ENCODE measurements around the gene UGT1A9.

DNA sequence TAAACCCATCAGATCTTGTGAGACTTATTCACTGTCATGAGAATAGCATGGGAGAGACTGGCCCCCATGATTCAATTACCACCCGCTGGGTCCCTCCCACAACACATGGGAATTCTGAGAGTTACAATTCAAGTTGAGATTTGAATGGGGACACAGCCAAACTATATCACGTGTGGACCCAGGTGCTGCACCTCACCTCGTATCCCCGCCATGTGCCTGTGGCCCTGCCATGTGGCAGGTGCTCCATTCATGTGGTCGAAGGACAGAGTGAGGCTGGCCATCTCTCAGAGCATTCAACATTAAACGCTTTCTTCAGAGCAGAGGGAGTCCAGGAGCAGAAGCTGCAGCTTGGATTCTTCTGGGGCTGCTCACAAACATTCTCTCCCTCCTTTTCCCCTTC, 138.7 kb downstream of the UGT1A9 start:
- no peak for TF ChIP-seq EZH2 (IDR thresholded peaks at IDR 0.05; ENCODE audit: low read length, missing control alignments)
- TF ChIP-seq, protein P1, sequence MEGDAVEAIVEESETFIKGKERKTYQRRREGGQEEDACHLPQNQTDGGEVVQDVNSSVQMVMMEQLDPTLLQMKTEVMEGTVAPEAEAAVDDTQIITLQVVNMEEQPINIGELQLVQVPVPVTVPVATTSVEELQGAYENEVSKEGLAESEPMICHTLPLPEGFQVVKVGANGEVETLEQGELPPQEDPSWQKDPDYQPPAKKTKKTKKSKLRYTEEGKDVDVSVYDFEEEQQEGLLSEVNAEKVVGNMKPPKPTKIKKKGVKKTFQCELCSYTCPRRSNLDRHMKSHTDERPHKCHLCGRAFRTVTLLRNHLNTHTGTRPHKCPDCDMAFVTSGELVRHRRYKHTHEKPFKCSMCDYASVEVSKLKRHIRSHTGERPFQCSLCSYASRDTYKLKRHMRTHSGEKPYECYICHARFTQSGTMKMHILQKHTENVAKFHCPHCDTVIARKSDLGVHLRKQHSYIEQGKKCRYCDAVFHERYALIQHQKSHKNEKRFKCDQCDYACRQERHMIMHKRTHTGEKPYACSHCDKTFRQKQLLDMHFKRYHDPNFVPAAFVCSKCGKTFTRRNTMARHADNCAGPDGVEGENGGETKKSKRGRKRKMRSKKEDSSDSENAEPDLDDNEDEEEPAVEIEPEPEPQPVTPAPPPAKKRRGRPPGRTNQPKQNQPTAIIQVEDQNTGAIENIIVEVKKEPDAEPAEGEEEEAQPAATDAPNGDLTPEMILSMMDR (conservative IDR thresholded peaks at IDR 0.05 in 1 of 2, IDR thresholded peaks at IDR 0.05 in 1 of 2; ENCODE audit: low read depth in 1 of 2, low read length in 2 of 2): no peak

Measured in fibroblast of lung (primary cell).